GM12873 (cell line): ENCODE results near the gene TIRAP.

Source experiments
- TF ChIP-seq, protein P1 (sequence below): IDR thresholded peaks from 2 replicates; pipeline ENCODE4 v1.5.1; 2012; ENCODE audit warnings: low read depth, mild to moderate bottlenecking, moderate library complexity, low read length, control low read depth; ENCODE audit not compliant: insufficient read depth; ENCODE audit errors: missing control alignments

The TIRAP gene, protein sequence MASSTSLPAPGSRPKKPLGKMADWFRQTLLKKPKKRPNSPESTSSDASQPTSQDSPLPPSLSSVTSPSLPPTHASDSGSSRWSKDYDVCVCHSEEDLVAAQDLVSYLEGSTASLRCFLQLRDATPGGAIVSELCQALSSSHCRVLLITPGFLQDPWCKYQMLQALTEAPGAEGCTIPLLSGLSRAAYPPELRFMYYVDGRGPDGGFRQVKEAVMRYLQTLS

DNA sequence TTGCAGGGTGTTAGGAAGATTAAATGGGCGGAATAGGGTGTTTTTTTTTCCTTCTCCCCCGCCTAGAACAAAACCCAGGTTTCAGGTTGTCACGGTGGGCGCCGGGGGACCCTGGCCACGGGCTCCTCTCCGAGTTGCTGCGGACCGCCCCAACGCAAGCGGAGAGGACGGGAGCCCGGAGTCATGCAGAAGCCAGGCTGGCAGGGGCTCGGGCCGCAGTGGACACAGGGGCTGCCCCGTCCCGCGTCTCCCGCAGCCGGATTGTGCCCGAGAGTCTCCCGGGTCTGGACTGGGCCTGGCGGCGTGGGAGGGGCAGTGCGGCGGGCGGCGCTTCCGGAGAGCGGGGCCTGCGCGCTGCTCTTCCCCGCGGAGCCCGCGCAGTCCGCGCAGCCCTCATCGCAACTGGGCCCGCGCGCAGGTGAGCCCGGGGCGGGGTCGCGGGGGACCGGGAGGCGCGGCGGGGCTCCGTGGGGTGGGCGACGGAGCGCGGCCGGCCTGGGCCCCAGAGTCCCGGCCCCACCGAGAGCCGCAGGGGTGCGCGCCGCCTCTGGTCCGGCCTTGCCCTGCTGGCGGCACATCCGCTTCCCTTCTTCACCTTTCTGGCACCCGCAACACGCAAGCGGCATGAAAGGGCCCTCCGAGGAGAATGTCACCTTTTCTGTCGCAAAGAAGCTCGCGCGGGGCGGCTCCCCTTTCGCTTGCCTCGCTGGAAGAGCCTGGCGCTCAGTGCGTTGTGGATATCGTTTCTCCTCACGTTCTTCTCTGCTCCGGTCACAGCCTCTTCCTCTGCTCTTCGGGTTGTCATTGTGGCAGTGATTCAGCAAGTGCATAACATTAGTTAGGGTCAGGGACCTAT lies at the start of gene TIRAP:
Gene TIRAP (plus strand): TSS at position 358 of the 856 bp plus-strand sequence. CDS start 7,802 bp downstream, outside the sequence.
- TF ChIP-seq, protein P1, sequence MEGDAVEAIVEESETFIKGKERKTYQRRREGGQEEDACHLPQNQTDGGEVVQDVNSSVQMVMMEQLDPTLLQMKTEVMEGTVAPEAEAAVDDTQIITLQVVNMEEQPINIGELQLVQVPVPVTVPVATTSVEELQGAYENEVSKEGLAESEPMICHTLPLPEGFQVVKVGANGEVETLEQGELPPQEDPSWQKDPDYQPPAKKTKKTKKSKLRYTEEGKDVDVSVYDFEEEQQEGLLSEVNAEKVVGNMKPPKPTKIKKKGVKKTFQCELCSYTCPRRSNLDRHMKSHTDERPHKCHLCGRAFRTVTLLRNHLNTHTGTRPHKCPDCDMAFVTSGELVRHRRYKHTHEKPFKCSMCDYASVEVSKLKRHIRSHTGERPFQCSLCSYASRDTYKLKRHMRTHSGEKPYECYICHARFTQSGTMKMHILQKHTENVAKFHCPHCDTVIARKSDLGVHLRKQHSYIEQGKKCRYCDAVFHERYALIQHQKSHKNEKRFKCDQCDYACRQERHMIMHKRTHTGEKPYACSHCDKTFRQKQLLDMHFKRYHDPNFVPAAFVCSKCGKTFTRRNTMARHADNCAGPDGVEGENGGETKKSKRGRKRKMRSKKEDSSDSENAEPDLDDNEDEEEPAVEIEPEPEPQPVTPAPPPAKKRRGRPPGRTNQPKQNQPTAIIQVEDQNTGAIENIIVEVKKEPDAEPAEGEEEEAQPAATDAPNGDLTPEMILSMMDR, result no peak

DNA sequence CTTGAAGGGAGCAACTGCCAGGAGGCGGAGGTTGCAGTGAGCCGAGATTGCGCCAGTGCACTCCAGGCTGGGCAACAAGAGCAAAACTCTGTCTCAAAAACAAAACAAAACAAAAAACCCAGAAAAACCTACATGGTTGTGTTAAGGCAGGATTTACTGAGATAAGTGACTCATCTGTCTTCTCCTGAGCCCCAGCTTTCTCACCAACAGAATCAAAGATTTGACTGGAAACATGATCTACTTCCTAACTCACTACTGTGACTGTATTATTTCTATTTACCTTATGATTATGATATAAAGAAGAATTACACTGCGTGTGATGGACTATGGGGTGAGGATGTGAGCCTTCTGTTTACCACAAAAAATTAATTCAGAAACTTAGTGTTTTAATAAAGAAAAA lies 49.5 kb upstream of the TIRAP start:
- TF ChIP-seq, protein P1, result no peak

DNA sequence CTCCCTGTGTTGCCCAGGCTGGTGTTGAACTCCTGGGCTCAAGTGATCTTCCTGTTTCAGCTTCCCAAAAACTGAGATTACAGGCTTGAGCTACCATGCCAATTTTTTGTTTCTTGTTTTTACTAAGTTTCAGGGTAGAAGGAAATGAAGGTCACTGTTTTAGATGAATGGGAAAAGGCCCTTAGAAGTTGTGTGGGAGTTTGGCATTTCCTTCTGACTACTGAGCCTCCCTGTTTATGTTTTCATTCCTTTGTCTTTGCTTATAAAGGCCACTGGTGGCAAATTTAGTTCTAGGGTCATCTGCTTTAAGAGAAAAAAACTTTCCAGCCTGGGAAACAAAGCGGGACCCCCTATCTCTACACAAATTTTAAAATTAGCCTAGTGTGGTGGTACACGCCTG lies 36.3 kb upstream of the TIRAP start:
- TF ChIP-seq, protein P1, result no peak

DNA sequence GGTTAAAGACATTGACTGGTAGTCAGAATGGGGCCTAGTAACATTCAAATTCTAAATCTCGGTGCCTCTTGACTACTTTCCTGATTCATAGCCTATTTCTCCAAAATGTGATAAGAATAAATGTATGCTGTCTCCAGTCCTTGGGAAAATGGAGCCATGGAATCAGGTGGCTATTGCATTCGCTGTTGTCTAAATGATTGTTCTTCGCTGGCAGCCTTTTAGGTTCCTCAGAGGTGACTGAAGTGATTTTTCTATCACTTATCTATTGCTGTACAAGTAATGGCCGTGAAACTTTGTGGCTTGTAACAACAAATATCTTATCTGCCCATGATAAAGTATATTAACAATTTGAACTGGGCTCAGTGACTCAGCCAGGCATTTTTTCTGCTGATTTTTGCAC lies 29.6 kb upstream of the TIRAP start:
- TF ChIP-seq, protein P1, result no peak

DNA sequence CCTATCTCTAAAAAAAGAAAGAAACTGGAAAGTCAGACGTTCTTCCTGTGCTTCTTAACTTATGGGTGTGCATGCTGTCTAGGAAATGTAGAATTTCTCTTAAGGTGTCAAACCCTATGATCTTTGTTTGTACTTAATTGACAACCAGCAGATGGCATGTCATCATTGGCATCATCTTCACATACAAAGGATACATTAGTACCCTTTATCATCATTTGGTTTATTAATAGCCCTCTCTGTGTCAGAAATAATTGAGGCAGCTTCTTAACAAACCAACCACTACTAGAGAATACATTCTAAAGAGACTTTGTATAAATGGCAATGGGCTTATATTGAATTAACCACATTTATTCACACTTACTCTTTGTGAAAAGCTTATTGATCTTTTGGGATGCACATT lies 28.1 kb upstream of the TIRAP start:
- TF ChIP-seq, protein P1, result no peak

DNA sequence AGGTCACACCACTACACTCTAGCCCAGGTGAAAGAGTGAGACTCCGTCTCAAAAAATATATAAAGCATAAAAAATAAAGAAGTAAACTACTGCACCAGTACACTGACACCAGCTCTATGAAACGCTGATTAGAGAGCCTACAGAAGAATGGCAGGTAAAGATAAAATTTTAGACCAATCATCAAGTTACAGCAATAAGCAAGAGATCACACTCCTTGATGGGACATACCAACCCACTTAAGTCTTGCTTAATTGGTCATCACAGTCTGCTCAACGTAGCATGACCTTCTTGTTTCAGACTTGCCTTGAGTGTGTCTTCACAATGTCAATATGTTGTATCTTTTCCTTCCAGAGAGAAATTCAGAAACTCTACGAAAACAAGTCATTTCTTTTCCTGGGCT lies 26.7 kb upstream of the TIRAP start:
- TF ChIP-seq, protein P1, result no peak

DNA sequence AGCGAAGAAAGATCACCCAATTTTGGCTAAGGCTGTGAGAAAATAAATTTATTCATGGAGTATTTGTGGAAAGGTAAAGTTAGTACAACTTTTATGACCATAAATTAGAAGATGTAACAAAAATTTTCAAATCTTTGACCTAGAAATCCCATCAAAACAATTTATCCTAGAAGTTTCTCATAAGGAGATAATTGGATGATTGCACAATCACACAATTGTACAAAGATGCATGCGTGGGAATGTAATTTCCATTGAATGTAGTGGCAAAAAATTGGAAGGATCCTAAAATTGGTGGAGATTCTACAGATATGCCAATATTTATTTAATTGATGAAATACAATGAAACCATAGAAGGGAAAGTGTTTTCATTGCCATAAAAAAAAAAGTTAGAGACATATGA lies 25.7 kb upstream of the TIRAP start:
- TF ChIP-seq, protein P1, result no peak
